GM12874 (cell line): ENCODE measurements around the gene UBE2L5.

Experiments
- CTCF ChIP-seq: IDR thresholded peaks from 2 replicates; pipeline ENCODE4 v1.5.1; 2011; ENCODE audit warnings: low read depth, mild to moderate bottlenecking, control low read depth, low read length, moderate library complexity; ENCODE audit not compliant: insufficient read depth

Gene UBE2L5

DNA sequence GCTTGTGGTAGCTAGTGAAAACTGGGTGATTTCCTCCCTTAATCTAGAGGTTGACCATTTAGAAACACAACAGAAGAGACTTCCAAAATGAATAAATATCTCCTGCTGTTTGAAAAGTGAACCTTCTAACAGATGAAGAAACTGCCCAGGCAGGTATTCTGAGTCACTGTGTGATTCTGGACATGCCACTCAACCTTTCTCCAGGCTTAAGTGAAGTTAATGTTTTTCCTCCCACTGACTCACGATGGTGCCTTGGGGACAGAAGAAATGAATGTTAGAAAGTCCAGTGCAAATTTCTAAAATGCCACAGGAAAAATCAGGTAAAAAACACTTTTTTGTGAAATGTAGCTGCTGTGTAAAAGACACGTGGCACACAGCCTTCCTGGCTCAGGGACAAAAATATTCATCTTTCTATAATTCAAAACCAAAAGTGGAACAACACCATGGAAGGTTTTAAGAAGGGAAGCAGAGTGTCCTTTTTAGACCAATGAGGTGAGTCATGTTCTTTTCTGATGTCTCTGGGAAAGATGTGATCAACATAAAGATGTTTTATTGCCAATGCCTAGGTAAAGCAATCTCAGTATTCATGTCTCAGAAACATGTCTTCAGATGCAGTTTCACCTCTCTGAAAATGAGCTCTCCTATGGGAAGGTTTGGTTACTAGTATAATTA is 9.1 kb downstream of the UBE2L5 start:
- TF ChIP-seq CTCF = no peak

- no peak for TF ChIP-seq CTCF
Measured at GRCh38 chr13:30435911-30436451, 13.7 kb downstream of the UBE2L5 start.

- no peak for TF ChIP-seq CTCF
Measured at GRCh38 chr13:30437177-30437576, 14.9 kb downstream of the UBE2L5 start.

DNA sequence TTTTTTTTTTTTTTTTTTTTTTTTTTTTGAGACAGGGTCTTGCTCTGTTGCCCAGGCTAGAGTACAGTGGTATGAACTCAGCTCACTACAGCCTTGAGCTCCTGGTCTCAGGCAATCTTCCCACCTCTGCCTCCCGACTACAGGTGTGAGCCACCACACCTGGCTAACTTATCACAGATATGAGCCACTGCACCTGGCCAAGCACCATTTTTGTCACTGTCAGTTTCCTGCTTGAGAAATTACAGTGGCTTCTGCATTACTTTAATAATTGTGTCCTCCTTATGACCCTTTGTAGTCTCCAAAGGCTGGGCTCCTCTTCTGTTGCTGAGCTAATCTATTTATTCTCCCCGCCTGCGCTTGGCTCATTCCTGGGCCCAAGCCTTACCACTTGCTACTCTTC is 16.0 kb downstream of the UBE2L5 start:
- no peak for TF ChIP-seq CTCF

- TF ChIP-seq CTCF = no peak
Measured at GRCh38 chr13:30440910-30441703, 18.8 kb downstream of the UBE2L5 start.

- no peak for TF ChIP-seq CTCF
Measured at GRCh38 chr13:30442926-30443325, 20.6 kb downstream of the UBE2L5 start.

DNA sequence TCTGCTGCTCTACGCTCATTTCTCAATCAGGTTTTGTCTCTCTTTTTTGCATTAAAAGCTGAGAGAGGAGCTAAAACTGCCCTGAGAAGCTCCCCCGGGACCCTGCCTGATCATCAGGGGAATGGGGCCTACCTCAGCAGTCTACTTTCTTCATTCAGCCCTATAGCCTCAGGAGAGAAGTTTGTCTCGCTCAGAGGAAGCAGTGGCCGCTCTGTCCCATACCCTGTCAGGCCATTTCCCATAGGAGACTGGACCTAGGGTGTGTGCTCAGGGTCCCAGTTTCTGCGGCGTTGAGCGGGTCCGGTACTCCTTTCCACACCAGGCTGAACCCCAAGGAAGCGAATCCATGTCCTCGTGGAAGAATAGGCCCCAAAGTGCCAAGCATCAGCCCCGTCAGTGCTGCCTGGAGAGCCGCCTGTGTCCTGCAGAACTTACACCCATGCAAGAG is 21.7 kb downstream of the UBE2L5 start:
- no peak for TF ChIP-seq CTCF
